Gastrocnemius medialis (tissue), 4 donors: ENCODE data around the gene FIP1L1.
"Not testable (repeated sequence)": the region's sequence is repeated elsewhere in the genome, so short reads cannot be mapped to it uniquely, and the experiment has no call there.

Experiments
- CTCF ChIP-seq, 5 experiments: fragments of 450-650 bp in 3 of 5; fragments of 200-600 bp in 2 of 5; sonication (generic) in 2 of 5; IDR thresholded peaks in 4 of 5; conservative IDR thresholded peaks in 1 of 5; 1 replicate in 4 of 5; 2 replicates in 1 of 5; pipeline ENCODE4 v1.5.1; 2016 to 2019; ENCODE audit warnings: antibody characterized with exemption in 5 of 5, mild to moderate bottlenecking in 3 of 5, moderate library complexity in 3 of 5
- POLR2A ChIP-seq, 2 donors: fragments of 450-650 bp; IDR thresholded peaks; one replicate each; pipeline ENCODE4 v1.6.1; 2017; ENCODE audit warnings: antibody characterized with exemption in 2 of 2, mild to moderate bottlenecking in 2 of 2, moderate library complexity in 2 of 2

GRCh38 chr4:53340145-53340544 is 37.3 kb upstream of the FIP1L1 start:
- TF ChIP-seq CTCF (IDR thresholded peaks at IDR 0.05 in 4 of 5, conservative IDR thresholded peaks at IDR 0.05 in 1 of 5); POLR2A (IDR thresholded peaks at IDR 0.05): not testable (repeated sequence)
